Left colon (tissue), 2 donors: ENCODE measurements around the gene PIP5K1C. TPM values are rescaled to one million over a fixed set of nuclear protein-coding genes. Genes with fewer than 3 reads are reported as not detected.
"Not testable (repeated sequence)": the region's sequence is repeated elsewhere in the genome, so short reads cannot be mapped to it uniquely, and the experiment has no call there.

Source experiments
- ATAC-seq: fragments of 200-7000 bp; cut with Tn5 transposase; one replicate; pipeline ENCODE4 v1.9.1; 2020; ENCODE audit warnings: mild to moderate bottlenecking, moderate library complexity
- DNase-seq, 2 donors: peaks; one replicate each; pipeline ENCODE4 v3.0.0-alpha.2; 2020
- intact Hi-C, 2 donors: fragments of 100-400 bp; cut with DNase I in 1 of 2; cut with micrococcal nuclease in 1 of 2; formaldehyde crosslinking; loops; one replicate each; pipeline versions ENCODE4 v1.11.2 to v1.14.0; 2022; cut with DNase I, micrococcal nuclease
- total RNA-seq, 2 donors: library from RNA; stranded (reverse); fragmentation: NEBNext Ultra II Directional; extraction: Animal tissue kit (Norgen Biotek cat#: 25700); gene quantifications; one replicate each; pipeline ENCODE4 v1.2.1, GENCODE V29; 2021
- donor health status: DM: no; HTN: no; CAD: no.
- donor health status: DM: yes; HTN: yes; CAD: no.

PIP5K1C gene
- total RNA-seq, 2 donors from 2014 or later, result 25.1 to 33.1 TPM

GRCh38 chr19:3668331-3669081, 31.8 kb downstream of the PIP5K1C start:
- ATAC-seq, result peak; percentile 46
- DNase-seq, result no peak
- intact Hi-C loops, result loop anchor here (5.0 kb wide), 1 partner anchor 34 kb away; the partner anchor contains the start of gene PIP5K1C (in 2 of the 2)

GRCh38 chr19:3667766-3668165, 32.5 kb downstream of the PIP5K1C start:
- intact Hi-C loops, result loop anchor here (5.0 kb wide), 1 partner anchor 35 kb away; the partner anchor contains the start of gene PIP5K1C (in 2 of the 2)
- DNase-seq (no peak), ATAC-seq (no peak)

- intact Hi-C loops, result loop anchor here (5.0 kb wide), 1 partner anchor 35 kb away; the partner anchor contains the start of gene PIP5K1C (in 2 of the 2)
- ATAC-seq (no peak), DNase-seq (no peak)
Measured at GRCh38 chr19:3667037-3667638, 33.1 kb downstream of the PIP5K1C start.

GRCh38 chr19:3666545-3666856, 33.8 kb downstream of the PIP5K1C start:
- intact Hi-C loops, result loop anchor here (5.0 kb wide), 1 partner anchor 36 kb away; the partner anchor contains the start of gene PIP5K1C (in 2 of the 2)
- DNase-seq, ATAC-seq: not testable (repeated sequence)

GRCh38 chr19:3665681-3666544, 34.4 kb downstream of the PIP5K1C start:
- peak; percentile 72 for ATAC-seq
- intact Hi-C loops, result loop anchor here (5.0 kb wide), 1 partner anchor 36 kb away; the partner anchor contains the start of gene PIP5K1C (in 2 of the 2)
- DNase-seq, result peak in 1 of 2 donors; percentile 73

GRCh38 chr19:3664879-3665642, 35.2 kb downstream of the PIP5K1C start:
- ATAC-seq (no peak), DNase-seq (no peak)
- intact Hi-C loops, result loop anchor here (5.0 kb wide), 1 partner anchor 37 kb away; the partner anchor contains the start of gene PIP5K1C (in 2 of the 2)

GRCh38 chr19:3663838-3664237, 36.4 kb downstream of the PIP5K1C start:
- no peak for DNase-seq
- intact Hi-C loops, result no loop called here
- no peak for ATAC-seq

- ATAC-seq (no peak), DNase-seq (no peak)
- intact Hi-C loops, result no loop called here
Measured at GRCh38 chr19:3661284-3662238, 38.7 kb downstream of the PIP5K1C start.

- ATAC-seq, result peak; percentile 63
- DNase-seq, result peak in 1 of 2 donors; percentile 45
- intact Hi-C loops, result no loop called here
Measured at GRCh38 chr19:3660493-3661219, 39.6 kb downstream of the PIP5K1C start.

GRCh38 chr19:3659746-3660112, 40.5 kb downstream of the PIP5K1C start:
- intact Hi-C loops, result no loop called here
- DNase-seq (no peak), ATAC-seq (no peak)

- no peak for DNase-seq
- intact Hi-C loops, result no loop called here
- no peak for ATAC-seq
Measured at GRCh38 chr19:3658870-3659745, 41.2 kb downstream of the PIP5K1C start.

GRCh38 chr19:3658004-3658869, 42.0 kb downstream of the PIP5K1C start:
- intact Hi-C loops, result no loop called here
- DNase-seq (no peak), ATAC-seq (no peak)

GRCh38 chr19:3657395-3657769, 42.9 kb downstream of the PIP5K1C start:
- ATAC-seq, result no peak
- no peak for DNase-seq
- intact Hi-C loops, result no loop called here

GRCh38 chr19:3656747-3657394, 43.4 kb downstream of the PIP5K1C start:
- ATAC-seq (no peak), DNase-seq (no peak)
- intact Hi-C loops, result no loop called here
